ENCODE results near the gene GPR183. TPM values are rescaled to one million over a fixed set of nuclear protein-coding genes. Genes with fewer than 3 reads are reported as not detected.

Gene GPR183
- total RNA-seq, 1 donor from 2014 or later, result not detected

- no peak for DNase-seq (ENCODE audit: low read depth)
These were observed 32.1 kb upstream of the GPR183 start for GRCh38 chr13:99339230-99339721.

- no peak for DNase-seq (ENCODE audit: low read depth)
These were observed 28.4 kb upstream of the GPR183 start for GRCh38 chr13:99335603-99336002.

GRCh38 chr13:99335087-99335486, 27.9 kb upstream of the GPR183 start:
- no peak for DNase-seq (ENCODE audit: low read depth)

- DNase-seq (ENCODE audit: low read depth), result no peak
These were observed 27.0 kb upstream of the GPR183 start for GRCh38 chr13:99334221-99334620.

GRCh38 chr13:99332456-99332855, 25.3 kb upstream of the GPR183 start:
- no peak for DNase-seq (ENCODE audit: low read depth)

- DNase-seq (ENCODE audit: low read depth), result no peak
These were observed 24.7 kb upstream of the GPR183 start for GRCh38 chr13:99331881-99332293.

GRCh38 chr13:99330942-99331341, 23.7 kb upstream of the GPR183 start:
- DNase-seq (ENCODE audit: low read depth), result no peak

GRCh38 chr13:99329477-99329876, 22.3 kb upstream of the GPR183 start:
- no peak for DNase-seq (ENCODE audit: low read depth)

GRCh38 chr13:99327761-99328160, 20.6 kb upstream of the GPR183 start:
- DNase-seq (ENCODE audit: low read depth), result no peak

GRCh38 chr13:99327126-99327525, 19.9 kb upstream of the GPR183 start:
- DNase-seq (ENCODE audit: low read depth), result no peak

GRCh38 chr13:99326012-99326411, 18.8 kb upstream of the GPR183 start:
- DNase-seq (ENCODE audit: low read depth), result no peak

GRCh38 chr13:99323488-99323887, 16.3 kb upstream of the GPR183 start:
- no peak for DNase-seq (ENCODE audit: low read depth)

GRCh38 chr13:99322297-99323103, 15.3 kb upstream of the GPR183 start:
- DNase-seq (ENCODE audit: low read depth), result peak; percentile 55

GRCh38 chr13:99321709-99322108, 14.5 kb upstream of the GPR183 start:
- no peak for DNase-seq (ENCODE audit: low read depth)

GRCh38 chr13:99320693-99321481, 13.7 kb upstream of the GPR183 start:
- DNase-seq (ENCODE audit: low read depth), result peak; percentile 74

GRCh38 chr13:99316657-99317256, 9.6 kb upstream of the GPR183 start:
- DNase-seq (ENCODE audit: low read depth), result no peak

GRCh38 chr13:99316224-99316623, 9.0 kb upstream of the GPR183 start:
- no peak for DNase-seq (ENCODE audit: low read depth)

- DNase-seq (ENCODE audit: low read depth), result no peak
These were observed 8.0 kb upstream of the GPR183 start for GRCh38 chr13:99315186-99315585.

- DNase-seq (ENCODE audit: low read depth), result no peak
These were observed 7.5 kb upstream of the GPR183 start for GRCh38 chr13:99314640-99315176.

GRCh38 chr13:99313941-99314340, 6.7 kb upstream of the GPR183 start:
- no peak for DNase-seq (ENCODE audit: low read depth)

- peak; percentile 53 for DNase-seq (ENCODE audit: low read depth)
These were observed 6.3 kb upstream of the GPR183 start for GRCh38 chr13:99313501-99313900.

- DNase-seq (ENCODE audit: low read depth), result peak; percentile 88
These were observed 5.3 kb upstream of the GPR183 start for GRCh38 chr13:99312493-99312883.

All from renal cortical epithelial cell (primary cell).